RWPE2 (cell line): ENCODE measurements around the gene MANEAL.

Source experiments
- ATAC-seq: fragments of 200-7000 bp; cut with Tn5 transposase; 3 replicates; pipeline ENCODE4 v1.9.1; 2021; ENCODE audit warnings: low read depth
- DNase-seq: peaks from one replicate; pipeline ENCODE4 v3.0.0-alpha.2; 2020; ENCODE audit warnings: low spot score
- H3K27ac ChIP-seq: fragments of 450-650 bp; 2 replicates; pipeline ENCODE4 v1.5.1; 2017; ENCODE audit warnings: mild to moderate bottlenecking; ENCODE audit not compliant: poor library complexity, severe bottlenecking
- H3K27me3 ChIP-seq: fragments of 250-450 bp; sonication (Bioruptor Pico); 2 replicates; pipeline ENCODE4 v1.5.1; 2021; ENCODE audit warnings: mild to moderate bottlenecking, moderate library complexity; ENCODE audit not compliant: insufficient read depth, poor library complexity, severe bottlenecking
- H3K36me3 ChIP-seq: fragments of 250-450 bp; sonication (Bioruptor Pico); 2 replicates; pipeline ENCODE4 v1.5.1; 2020; ENCODE audit warnings: low read depth, mild to moderate bottlenecking, moderate library complexity
- H3K4me1 ChIP-seq: fragments of 250-450 bp; sonication (Bioruptor Pico); 2 replicates; pipeline ENCODE4 v1.5.1; 2021; ENCODE audit warnings: mild to moderate bottlenecking, moderate library complexity; ENCODE audit not compliant: insufficient read depth, poor library complexity, severe bottlenecking
- H3K4me3 ChIP-seq: fragments of 250-450 bp; sonication (Bioruptor Pico); 2 replicates; pipeline ENCODE4 v1.5.1; 2021; ENCODE audit warnings: mild to moderate bottlenecking, moderate library complexity; ENCODE audit not compliant: severe bottlenecking
- H3K9me3 ChIP-seq: fragments of 250-450 bp; sonication (Bioruptor Pico); 2 replicates; pipeline ENCODE4 v1.5.1; 2021; ENCODE audit warnings: mild to moderate bottlenecking, moderate library complexity; ENCODE audit not compliant: severe bottlenecking
- TF ChIP-seq, protein P1 (sequence below): fragments of 450-650 bp; IDR thresholded peaks from one replicate; pipeline ENCODE4 v1.5.1; 2017; ENCODE audit warnings: mild to moderate bottlenecking, moderate library complexity; ENCODE audit not compliant: poor library complexity, severe bottlenecking

MANEAL gene

DNA sequence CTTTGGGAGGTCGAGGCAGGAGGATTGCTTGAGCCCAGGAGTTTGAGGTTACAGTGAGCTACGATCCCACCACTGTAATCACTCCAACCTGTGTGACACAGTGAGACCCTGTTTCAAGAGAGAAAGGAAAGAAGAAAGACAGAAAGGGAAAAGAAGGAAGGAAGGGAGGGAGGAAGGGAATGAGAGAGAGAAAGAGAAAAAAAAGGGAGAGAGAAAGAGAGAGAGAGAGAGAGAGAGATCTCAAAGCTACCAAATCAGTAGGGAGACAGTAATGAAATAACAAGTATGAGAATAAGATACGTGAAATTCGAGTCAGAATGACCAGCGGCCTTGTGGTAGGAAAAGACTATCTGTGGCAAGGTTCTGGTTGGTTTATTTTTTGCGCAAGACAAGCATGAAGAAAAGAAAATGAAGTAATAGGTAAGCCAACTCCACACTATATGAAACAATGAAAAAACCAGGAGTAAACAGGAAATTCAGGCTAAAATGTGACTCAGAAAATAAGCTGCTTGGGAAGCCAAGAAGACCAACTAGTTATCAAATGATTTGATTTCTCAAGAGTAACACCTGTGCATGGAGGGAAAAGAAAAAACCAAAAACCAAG lies 56.8 kb downstream of the MANEAL start:
- Histone ChIP-seq H3K4me1 (peaks cover 19% of the 10 kb centered on the region), H3K27me3 (no peaks in the 10 kb centered on the region), H3K27ac (no peak overlapping the region), H3K4me3 (no peak overlapping the region), H3K36me3 (peaks cover 24% of the 10 kb centered on the region), H3K9me3 (no peaks in the 10 kb centered on the region)
- peak; percentile 81 for ATAC-seq
- TF ChIP-seq, protein P1, sequence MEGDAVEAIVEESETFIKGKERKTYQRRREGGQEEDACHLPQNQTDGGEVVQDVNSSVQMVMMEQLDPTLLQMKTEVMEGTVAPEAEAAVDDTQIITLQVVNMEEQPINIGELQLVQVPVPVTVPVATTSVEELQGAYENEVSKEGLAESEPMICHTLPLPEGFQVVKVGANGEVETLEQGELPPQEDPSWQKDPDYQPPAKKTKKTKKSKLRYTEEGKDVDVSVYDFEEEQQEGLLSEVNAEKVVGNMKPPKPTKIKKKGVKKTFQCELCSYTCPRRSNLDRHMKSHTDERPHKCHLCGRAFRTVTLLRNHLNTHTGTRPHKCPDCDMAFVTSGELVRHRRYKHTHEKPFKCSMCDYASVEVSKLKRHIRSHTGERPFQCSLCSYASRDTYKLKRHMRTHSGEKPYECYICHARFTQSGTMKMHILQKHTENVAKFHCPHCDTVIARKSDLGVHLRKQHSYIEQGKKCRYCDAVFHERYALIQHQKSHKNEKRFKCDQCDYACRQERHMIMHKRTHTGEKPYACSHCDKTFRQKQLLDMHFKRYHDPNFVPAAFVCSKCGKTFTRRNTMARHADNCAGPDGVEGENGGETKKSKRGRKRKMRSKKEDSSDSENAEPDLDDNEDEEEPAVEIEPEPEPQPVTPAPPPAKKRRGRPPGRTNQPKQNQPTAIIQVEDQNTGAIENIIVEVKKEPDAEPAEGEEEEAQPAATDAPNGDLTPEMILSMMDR = no peak
- no peak for DNase-seq
